Cardiac fibroblast (primary cell): Measurements from ENCODE around the gene LHFPL3.

Source experiments
- DNase-seq, 2 donors: peaks; one replicate each; pipeline versions ENCODE4 v3.0.0 to v3.0.0-alpha.2; 2010; ENCODE audit warnings: low read depth in 2 of 2
- H3K4me3 ChIP-seq, 2 donors: replicated peaks in 1 of 2; 1 replicate in 1 of 2; 2 replicates in 1 of 2; pipeline ENCODE4 v1.5.1; 2011; ENCODE audit warnings: low read depth in 2 of 2, low read length in 2 of 2, mild to moderate bottlenecking in 2 of 2, moderate library complexity in 1 of 2
- TF ChIP-seq, protein P1 (sequence below): IDR thresholded peaks from one replicate; pipeline ENCODE4 v1.5.1; 2011; ENCODE audit warnings: low read depth, mild to moderate bottlenecking, low read length, inconsistent platforms

Gene LHFPL3

DNA sequence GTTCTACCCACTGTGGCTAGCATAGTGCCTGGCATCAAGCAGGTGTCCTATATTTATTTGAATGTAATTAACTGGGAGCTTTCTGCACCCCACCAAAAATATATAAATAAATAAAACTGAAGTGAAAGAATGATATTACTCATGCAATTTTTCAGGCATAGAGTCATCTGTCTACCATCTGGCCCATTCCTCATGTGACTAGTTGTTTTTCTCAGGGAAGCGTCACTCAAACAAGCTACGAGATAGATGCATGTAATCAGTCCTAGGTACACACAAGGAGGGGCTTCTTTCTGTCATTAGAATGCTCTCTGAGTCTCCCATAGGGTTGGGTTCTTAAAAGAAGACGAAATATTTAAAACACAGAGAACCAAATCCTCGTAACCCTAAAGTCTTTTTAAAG is 430.1 kb downstream of the LHFPL3 start:
- TF ChIP-seq, protein P1, sequence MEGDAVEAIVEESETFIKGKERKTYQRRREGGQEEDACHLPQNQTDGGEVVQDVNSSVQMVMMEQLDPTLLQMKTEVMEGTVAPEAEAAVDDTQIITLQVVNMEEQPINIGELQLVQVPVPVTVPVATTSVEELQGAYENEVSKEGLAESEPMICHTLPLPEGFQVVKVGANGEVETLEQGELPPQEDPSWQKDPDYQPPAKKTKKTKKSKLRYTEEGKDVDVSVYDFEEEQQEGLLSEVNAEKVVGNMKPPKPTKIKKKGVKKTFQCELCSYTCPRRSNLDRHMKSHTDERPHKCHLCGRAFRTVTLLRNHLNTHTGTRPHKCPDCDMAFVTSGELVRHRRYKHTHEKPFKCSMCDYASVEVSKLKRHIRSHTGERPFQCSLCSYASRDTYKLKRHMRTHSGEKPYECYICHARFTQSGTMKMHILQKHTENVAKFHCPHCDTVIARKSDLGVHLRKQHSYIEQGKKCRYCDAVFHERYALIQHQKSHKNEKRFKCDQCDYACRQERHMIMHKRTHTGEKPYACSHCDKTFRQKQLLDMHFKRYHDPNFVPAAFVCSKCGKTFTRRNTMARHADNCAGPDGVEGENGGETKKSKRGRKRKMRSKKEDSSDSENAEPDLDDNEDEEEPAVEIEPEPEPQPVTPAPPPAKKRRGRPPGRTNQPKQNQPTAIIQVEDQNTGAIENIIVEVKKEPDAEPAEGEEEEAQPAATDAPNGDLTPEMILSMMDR, result no peak
- H3K4me3 ChIP-seq, result no peak overlapping the region
- DNase-seq, result peak in 1 of 2 donors; percentile 75

DNA sequence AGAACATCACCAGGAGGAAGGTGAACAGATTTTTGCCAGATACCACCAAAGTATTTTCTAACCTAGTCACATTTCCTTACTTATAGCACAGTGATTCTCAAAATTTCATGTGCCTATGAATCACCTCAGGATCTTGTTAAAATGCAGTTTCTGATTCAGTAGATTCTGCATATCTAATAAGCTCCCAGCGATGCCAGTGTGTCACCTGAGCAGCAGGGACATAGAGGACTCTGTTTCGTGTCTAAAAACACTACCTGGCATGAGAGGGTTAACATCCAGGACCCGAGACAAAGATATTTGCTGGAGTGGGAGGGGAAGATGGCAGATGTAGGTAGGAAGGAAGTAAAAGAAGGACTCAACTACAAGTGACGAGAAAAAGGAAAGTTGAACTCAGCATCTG is 433.5 kb downstream of the LHFPL3 start:
- no peak for DNase-seq
- TF ChIP-seq, protein P1, result no peak
- H3K4me3 ChIP-seq, result no peak overlapping the region

DNA sequence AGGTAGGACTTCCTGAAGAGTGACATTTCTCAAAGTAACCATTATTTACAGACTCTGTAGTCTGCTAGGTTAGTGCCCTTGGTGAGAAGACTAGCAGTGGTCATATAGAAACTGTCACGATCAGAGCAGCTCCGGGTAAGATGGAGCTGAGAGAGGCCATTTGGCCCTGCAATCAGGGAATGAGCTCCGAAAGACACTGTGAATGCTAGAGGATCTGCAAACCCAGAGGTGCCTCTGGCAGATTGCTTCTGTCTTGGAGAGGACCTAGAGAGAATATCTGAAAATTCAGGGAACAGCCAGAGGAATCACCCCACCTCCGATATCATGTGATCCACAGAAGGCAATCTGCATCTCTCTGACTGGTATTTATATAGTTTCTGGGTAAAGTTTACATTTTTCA is 438.7 kb downstream of the LHFPL3 start:
- TF ChIP-seq, protein P1, result no peak
- no peak overlapping the region for H3K4me3 ChIP-seq
- DNase-seq, result no peak

DNA sequence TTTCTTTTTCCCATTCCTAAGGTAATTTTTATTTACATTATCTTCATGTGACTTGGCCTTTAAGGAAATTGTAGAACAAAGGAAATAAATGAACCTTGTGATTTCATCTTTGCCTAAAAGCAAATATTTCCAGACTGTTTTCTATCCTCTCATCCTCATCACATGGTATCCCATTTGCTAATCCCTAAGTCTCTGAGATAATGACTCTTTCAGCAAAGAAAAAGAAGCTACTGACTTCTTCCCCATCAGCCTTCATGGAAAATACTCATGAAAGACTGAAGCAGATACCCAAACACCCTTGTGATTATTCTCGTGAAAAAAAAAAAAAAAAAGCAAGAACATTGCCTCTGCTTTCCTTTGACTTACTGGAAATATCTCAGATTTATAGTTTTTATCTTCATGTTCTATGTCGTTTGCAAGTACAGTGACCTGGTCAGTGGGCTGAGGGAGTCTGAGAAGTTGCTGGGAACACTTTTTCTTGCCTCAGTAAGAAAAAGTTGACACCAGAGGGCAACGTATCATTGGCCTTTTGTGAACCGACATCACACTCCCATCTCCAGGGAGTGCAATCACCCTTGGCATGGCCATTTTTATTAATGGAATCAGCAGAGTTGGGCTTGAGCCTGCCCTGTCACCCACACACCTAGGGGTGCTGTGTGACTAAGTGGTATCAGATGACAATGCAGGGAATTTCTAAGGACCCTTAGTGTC is 439.6 kb downstream of the LHFPL3 start:
- TF ChIP-seq, protein P1, result no peak
- no peak overlapping the region for H3K4me3 ChIP-seq
- DNase-seq, result no peak

DNA sequence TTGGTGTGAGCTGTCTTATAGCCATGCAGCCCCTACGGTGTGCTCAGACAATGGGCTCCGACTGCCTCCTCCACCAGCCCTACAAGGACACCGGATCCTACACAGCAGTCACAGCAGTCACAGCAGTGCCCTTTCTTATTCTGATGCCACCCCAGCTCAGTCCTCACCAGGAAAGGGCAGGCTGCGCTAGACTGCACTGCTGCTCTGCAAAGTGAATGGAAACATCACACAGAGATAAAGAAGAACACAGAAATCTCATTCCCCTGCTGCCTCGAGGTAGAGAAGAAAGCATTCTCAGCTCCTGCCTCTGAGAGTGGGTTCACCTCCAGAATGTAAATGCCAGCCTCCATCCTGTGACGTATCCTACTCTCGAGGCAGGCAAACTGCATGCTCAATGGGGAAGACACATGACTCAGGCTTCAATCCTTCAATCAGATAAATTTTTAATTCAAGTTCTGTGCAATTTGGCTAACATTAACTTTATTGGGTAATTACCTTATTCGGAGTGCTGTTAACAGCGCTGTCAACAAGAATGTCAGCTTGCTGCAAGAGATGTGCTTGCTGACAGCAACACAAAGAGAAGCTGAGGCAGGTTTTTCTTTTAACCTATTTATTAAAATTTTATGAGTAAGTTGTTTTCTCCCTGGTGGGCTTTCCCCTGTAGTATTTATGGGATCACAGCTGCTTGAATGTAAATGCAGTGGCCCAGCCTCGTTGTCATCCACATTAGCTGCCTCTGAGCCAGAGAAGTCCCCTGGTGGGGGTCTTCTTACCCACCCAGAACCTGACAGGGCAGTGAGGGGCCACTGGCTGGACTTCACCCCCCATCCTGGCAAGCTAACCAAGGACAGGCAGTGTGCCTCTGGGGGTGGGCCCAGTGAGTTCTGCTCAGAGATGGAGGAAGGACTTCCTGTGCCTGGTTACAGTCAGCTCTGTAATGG is 444.3 kb downstream of the LHFPL3 start:
- no peak for DNase-seq
- H3K4me3 ChIP-seq, result no peak overlapping the region
- TF ChIP-seq, protein P1, result no peak

DNA sequence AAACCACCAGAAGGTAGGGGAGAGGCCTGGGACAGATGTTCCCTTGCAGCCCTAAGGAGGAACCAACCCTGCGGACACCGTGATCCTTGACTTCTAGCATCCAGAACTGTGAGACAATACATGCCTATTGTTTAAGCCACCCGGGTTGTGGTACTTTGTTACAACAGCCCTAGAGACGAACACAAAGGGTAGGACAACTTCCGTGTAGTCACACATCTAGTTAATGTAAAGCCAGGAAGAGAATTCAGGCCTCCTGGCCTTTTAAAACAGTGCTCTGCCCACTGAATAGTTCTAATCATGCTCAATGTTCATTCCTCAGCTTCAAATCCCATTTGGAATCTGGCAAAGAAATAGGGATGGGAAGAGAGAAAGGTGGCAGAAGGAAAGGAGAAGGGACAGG is 445.4 kb downstream of the LHFPL3 start:
- DNase-seq, result no peak
- no peak overlapping the region for H3K4me3 ChIP-seq
- TF ChIP-seq, protein P1, result no peak
